Neural progenitor cell (in vitro differentiated cells): Measurements from ENCODE around the gene PITPNM3. TPM values are rescaled to one million over a fixed set of nuclear protein-coding genes. Genes with fewer than 3 reads are reported as not detected.

ENCODE experiments used
- DNase-seq: peaks from one replicate; pipeline ENCODE4 v3.0.0-alpha.2; 2016; ENCODE audit warnings: low spot score
- H2AFZ ChIP-seq: fragments of 200-600 bp; sonication (generic); replicated peaks from 2 replicates; pipeline ENCODE4 v1.6.1; 2016; ENCODE audit warnings: antibody characterized with exemption
- H3F3A ChIP-seq: fragments of 200-600 bp; sonication (generic); 2 replicates; pipeline ENCODE4 v1.6.1; 2016; ENCODE audit warnings: antibody characterized with exemption, low read depth
- H3K27ac ChIP-seq: fragments of 200-600 bp; sonication (generic); 2 replicates; pipeline ENCODE4 v1.5.1; 2016; ENCODE audit warnings: mild to moderate bottlenecking
- H3K27me3 ChIP-seq: fragments of 200-600 bp; sonication (generic); 2 replicates; pipeline ENCODE4 v1.6.1; 2016; ENCODE audit warnings: mild to moderate bottlenecking, moderate library complexity
- H3K36me3 ChIP-seq: fragments of 200-600 bp; sonication (generic); 2 replicates; pipeline ENCODE4 v1.5.1; 2016
- H3K4me1 ChIP-seq: fragments of 200-600 bp; sonication (generic); 2 replicates; pipeline ENCODE4 v1.6.1; 2016; ENCODE audit warnings: mixed run types
- H3K4me2 ChIP-seq: fragments of 200-600 bp; sonication (generic); 2 replicates; pipeline ENCODE4 v1.6.1; 2016
- H3K4me3 ChIP-seq: fragments of 200-600 bp; sonication (generic); 2 replicates; pipeline ENCODE4 v1.5.1; 2016
- H3K79me2 ChIP-seq: fragments of 200-600 bp; sonication (generic); 2 replicates; pipeline ENCODE4 v1.6.1; 2016; ENCODE audit warnings: low read depth
- H3K9ac ChIP-seq: fragments of 200-600 bp; sonication (generic); 2 replicates; pipeline ENCODE4 v1.6.1; 2016
- H3K9me3 ChIP-seq: fragments of 200-600 bp; sonication (generic); 2 replicates; pipeline ENCODE4 v1.5.1; 2016; ENCODE audit warnings: low read depth
- H4K20me1 ChIP-seq: fragments of 200-600 bp; sonication (generic); 2 replicates; pipeline ENCODE4 v1.6.1; 2016; ENCODE audit warnings: low read depth
- H3K27ac Mint-ChIP-seq: 3 replicates; pipeline ENCODE4 v1.8.0; 2021; ENCODE audit warnings: mixed read lengths
- H3K27me3 Mint-ChIP-seq: 2 replicates; pipeline ENCODE4 v1.8.0; 2022; ENCODE audit warnings: low read depth, mild to moderate bottlenecking, inconsistent platforms, moderate library complexity, mixed read lengths; ENCODE audit not compliant: insufficient read depth
- H3K36me3 Mint-ChIP-seq: 3 replicates; pipeline ENCODE4 v1.8.0; 2021; ENCODE audit warnings: mixed read lengths
- H3K4me1 Mint-ChIP-seq: 3 replicates; pipeline ENCODE4 v1.8.0; 2021; ENCODE audit warnings: mixed read lengths
- H3K4me3 Mint-ChIP-seq: 3 replicates; pipeline ENCODE4 v1.8.0; 2021; ENCODE audit warnings: mild to moderate bottlenecking, moderate library complexity, mixed read lengths
- H3K9me3 Mint-ChIP-seq: 3 replicates; pipeline ENCODE4 v1.8.0; 2020; ENCODE audit warnings: mixed read lengths
- CTCF ChIP-seq: fragments of 200-600 bp; sonication (generic); IDR thresholded peaks from 2 replicates; pipeline ENCODE4 v1.5.1; 2017; ENCODE audit warnings: antibody characterized with exemption, mild to moderate bottlenecking
- EZH2 ChIP-seq: fragments of 200-600 bp; sonication (generic); IDR thresholded peaks from 2 replicates; pipeline ENCODE4 v1.6.1; 2017; ENCODE audit warnings: antibody characterized with exemption, mild to moderate bottlenecking, moderate library complexity
- EZH2phosphoT487 ChIP-seq: fragments of 200-600 bp; sonication (generic); IDR thresholded peaks from 2 replicates; pipeline ENCODE4 v1.6.1; 2017; ENCODE audit warnings: antibody characterized with exemption
- total RNA-seq: library from RNA; depleted of rRNA; stranded (reverse); fragments of >200 nt; gene quantifications from 2 replicates; pipeline ENCODE4 v1.2.3, GENCODE V29; 2015; ENCODE audit warnings: low replicate concordance

The PITPNM3 gene
- total RNA-seq, 1 donor from 2014 or later, result 2.8 TPM

- Histone ChIP-seq H3K27me3 (no peaks in the 10 kb centered on the region), H4K20me1 (no peaks in the 10 kb centered on the region), H3K9ac (no peak overlapping the region), H3K4me2 (no peak overlapping the region), H3K27ac (no peak overlapping the region), H3K4me3 (no peak overlapping the region), H3K4me1 (peaks cover 48% of the 10 kb centered on the region), H3K9me3 (no peaks in the 10 kb centered on the region), H2AFZ (no peak overlapping the region), H3F3A (peaks cover 29% of the 10 kb centered on the region), H3K36me3 (no peaks in the 10 kb centered on the region), H3K79me2 (no peaks in the 10 kb centered on the region)
- Mint-ChIP-seq H3K27ac (peak overlapping the region; percentile 4), H3K27me3 (peaks cover 6% of the 10 kb centered on the region), H3K4me3 (no peak overlapping the region), H3K4me1 (peaks cover 46% of the 10 kb centered on the region), H3K9me3 (no peaks in the 10 kb centered on the region), H3K36me3 (no peaks in the 10 kb centered on the region)
- DNase-seq, result no peak
- no peak for TF ChIP-seq EZH2
- no peak for TF ChIP-seq CTCF
- TF ChIP-seq EZH2phosphoT487, result no peak
Measured at GRCh38 chr17:6475411-6475810, 80.9 kb downstream of the PITPNM3 start.

- Histone ChIP-seq H3K9ac (no peak overlapping the region), H2AFZ (no peak overlapping the region), H3F3A (peaks cover 24% of the 10 kb centered on the region), H3K79me2 (no peaks in the 10 kb centered on the region), H3K4me3 (no peak overlapping the region), H4K20me1 (no peaks in the 10 kb centered on the region), H3K4me2 (no peak overlapping the region), H3K27ac (no peak overlapping the region), H3K4me1 (peaks cover 43% of the 10 kb centered on the region), H3K9me3 (no peaks in the 10 kb centered on the region), H3K27me3 (no peaks in the 10 kb centered on the region), H3K36me3 (no peaks in the 10 kb centered on the region)
- TF ChIP-seq CTCF, result no peak
- TF ChIP-seq EZH2phosphoT487, result no peak
- TF ChIP-seq EZH2, result no peak
- Mint-ChIP-seq H3K36me3 (no peaks in the 10 kb centered on the region), H3K27ac (no peak overlapping the region), H3K9me3 (no peaks in the 10 kb centered on the region), H3K4me3 (no peak overlapping the region), H3K4me1 (peaks cover 44% of the 10 kb centered on the region), H3K27me3 (peaks cover 7% of the 10 kb centered on the region)
- DNase-seq, result no peak
Measured at GRCh38 chr17:6474906-6475305, 81.4 kb downstream of the PITPNM3 start.

GRCh38 chr17:6474376-6474775 is 82.0 kb downstream of the PITPNM3 start:
- Mint-ChIP-seq H3K27me3 (peaks cover 10% of the 10 kb centered on the region), H3K27ac (no peak overlapping the region), H3K4me3 (no peak overlapping the region), H3K36me3 (no peaks in the 10 kb centered on the region), H3K9me3 (no peaks in the 10 kb centered on the region), H3K4me1 (peaks cover 39% of the 10 kb centered on the region)
- Histone ChIP-seq H3K4me2 (no peak overlapping the region), H4K20me1 (no peaks in the 10 kb centered on the region), H2AFZ (no peak overlapping the region), H3K27ac (no peak overlapping the region), H3K4me1 (peaks cover 37% of the 10 kb centered on the region), H3K4me3 (no peak overlapping the region), H3K9ac (no peak overlapping the region), H3K36me3 (no peaks in the 10 kb centered on the region), H3F3A (peaks cover 19% of the 10 kb centered on the region), H3K27me3 (no peaks in the 10 kb centered on the region), H3K9me3 (no peaks in the 10 kb centered on the region), H3K79me2 (no peaks in the 10 kb centered on the region)
- DNase-seq, result no peak
- TF ChIP-seq CTCF (no peak), EZH2 (no peak), EZH2phosphoT487 (no peak)
